ENCODE measurements around the gene CDH11.

CDH11 gene

GRCh38 chr16:65120831-65121721 lies 787 bp downstream of the CDH11 start:
- no peak for TF ChIP-seq TAF1 (IDR thresholded peaks at IDR 0.05; ENCODE audit: low read depth)
- no peak for TF ChIP-seq TEAD4 (IDR thresholded peaks at IDR 0.05)
- TF ChIP-seq CREB1 (IDR thresholded peaks at IDR 0.05; ENCODE audit: low read depth): no peak
- no peak for TF ChIP-seq USF1 (IDR thresholded peaks at IDR 0.05)
- no peak for TF ChIP-seq RAD21 (IDR thresholded peaks at IDR 0.05; ENCODE audit: low read depth)
- no peak for TF ChIP-seq EGR1 (IDR thresholded peaks at IDR 0.05)
- no peak for TF ChIP-seq ZBTB7A (IDR thresholded peaks at IDR 0.05; ENCODE audit: low read depth)
- no peak for TF ChIP-seq NFIC (IDR thresholded peaks at IDR 0.05)
- no peak for TF ChIP-seq TCF12 (IDR thresholded peaks at IDR 0.05; ENCODE audit: low read depth)
- no peak for TF ChIP-seq EP300 (IDR thresholded peaks at IDR 0.05; ENCODE audit: borderline replicate concordance)
- no peak for TF ChIP-seq CEBPB (IDR thresholded peaks at IDR 0.05)
- TF ChIP-seq MAX (IDR thresholded peaks at IDR 0.05): no peak
- no peak for TF ChIP-seq YY1 (IDR thresholded peaks at IDR 0.05; ENCODE audit: low read depth)
- no peak for TF ChIP-seq REST (IDR thresholded peaks at IDR 0.05; ENCODE audit: low read depth)
- no peak for TF ChIP-seq FOXM1 (IDR thresholded peaks at IDR 0.05; ENCODE audit: borderline replicate concordance, low read depth)

DNA sequence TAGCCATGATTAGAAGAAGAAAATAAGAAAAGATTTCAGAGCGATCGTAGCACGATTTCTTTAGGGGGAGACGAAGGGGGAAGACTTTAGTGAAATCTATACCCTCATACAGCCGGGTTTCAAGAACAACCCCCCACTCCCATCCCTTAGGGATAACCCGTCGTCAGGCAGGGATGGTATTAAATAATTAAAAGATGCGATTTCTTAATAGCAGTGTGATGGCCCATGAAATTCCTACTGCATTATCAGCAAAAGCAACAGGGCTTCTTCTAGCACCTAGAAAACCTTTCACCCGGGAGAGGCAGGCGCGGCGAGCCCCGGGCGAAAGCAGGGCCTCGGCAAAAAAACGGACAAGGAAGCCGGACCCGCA lies 1.4 kb downstream of the CDH11 start:
- TF ChIP-seq EP300 (IDR thresholded peaks at IDR 0.05; ENCODE audit: borderline replicate concordance) (no peak), ZBTB7A (IDR thresholded peaks at IDR 0.05; ENCODE audit: low read depth) (no peak), RAD21 (IDR thresholded peaks at IDR 0.05; ENCODE audit: low read depth) (no peak), MAX (IDR thresholded peaks at IDR 0.05) (no peak), EGR1 (IDR thresholded peaks at IDR 0.05) (no peak), YY1 (IDR thresholded peaks at IDR 0.05; ENCODE audit: low read depth) (no peak), CEBPB (IDR thresholded peaks at IDR 0.05) (no peak), FOXM1 (IDR thresholded peaks at IDR 0.05; ENCODE audit: borderline replicate concordance, low read depth) (no peak), TEAD4 (IDR thresholded peaks at IDR 0.05) (no peak), REST (IDR thresholded peaks at IDR 0.05; ENCODE audit: low read depth) (no peak), USF1 (IDR thresholded peaks at IDR 0.05) (no peak), TCF12 (IDR thresholded peaks at IDR 0.05; ENCODE audit: low read depth) (no peak), CREB1 (IDR thresholded peaks at IDR 0.05; ENCODE audit: low read depth) (no peak)

GRCh38 chr16:65119901-65120401 lies 1.9 kb downstream of the CDH11 start:
- no peak for TF ChIP-seq EGR1 (IDR thresholded peaks at IDR 0.05)
- no peak for TF ChIP-seq USF1 (IDR thresholded peaks at IDR 0.05)
- TF ChIP-seq CEBPB (IDR thresholded peaks at IDR 0.05): no peak
- TF ChIP-seq EP300 (IDR thresholded peaks at IDR 0.05; ENCODE audit: borderline replicate concordance): no peak
- TF ChIP-seq TEAD4 (IDR thresholded peaks at IDR 0.05): no peak
- no peak for TF ChIP-seq CREB1 (IDR thresholded peaks at IDR 0.05; ENCODE audit: low read depth)
- no peak for TF ChIP-seq REST (IDR thresholded peaks at IDR 0.05; ENCODE audit: low read depth)
- TF ChIP-seq FOXM1 (IDR thresholded peaks at IDR 0.05; ENCODE audit: borderline replicate concordance, low read depth): no peak
- TF ChIP-seq RAD21 (IDR thresholded peaks at IDR 0.05; ENCODE audit: low read depth): no peak
- TF ChIP-seq TAF1 (IDR thresholded peaks at IDR 0.05; ENCODE audit: low read depth): no peak
- TF ChIP-seq YY1 (IDR thresholded peaks at IDR 0.05; ENCODE audit: low read depth): no peak
- TF ChIP-seq MAX (IDR thresholded peaks at IDR 0.05): no peak
- TF ChIP-seq NFIC (IDR thresholded peaks at IDR 0.05): no peak
- no peak for TF ChIP-seq TCF12 (IDR thresholded peaks at IDR 0.05; ENCODE audit: low read depth)
- no peak for TF ChIP-seq ZBTB7A (IDR thresholded peaks at IDR 0.05; ENCODE audit: low read depth)

Measured in Ishikawa (cell line).